HepG2 (cell line): ENCODE measurements around the gene CREG2. TPM values are rescaled to one million over a fixed set of nuclear protein-coding genes. Genes with fewer than 3 reads are reported as not detected.
A peak's percentile ranks its signal among the peaks of the same experiment; 100 is the strongest.

Experiments
- ATF6 ChIP-seq: sonication (generic); formaldehyde crosslinking; conservative IDR thresholded peaks from 2 replicates; pipeline ENCODE4 v1.4.0; 2020; ENCODE audit warnings: missing genetic modification reagents
- FOSL2 ChIP-seq: sonication (generic); formaldehyde crosslinking; IDR thresholded peaks from 2 replicates; pipeline ENCODE4 v1.4.0; 2020; ENCODE audit warnings: missing genetic modification reagents
- GABPB1 ChIP-seq: IDR thresholded peaks from 2 replicates; pipeline ENCODE4 v1.6.1; 2016; ENCODE audit warnings: mild to moderate bottlenecking, missing genetic modification reagents, moderate library complexity, missing compliant biosample characterization
- GATA4 ChIP-seq: sonication (generic); IDR thresholded peaks from 2 replicates; pipeline ENCODE4 v1.6.1; 2016; ENCODE audit warnings: antibody characterized with exemption, low read depth, borderline replicate concordance
- JUND ChIP-seq: sonication (generic); formaldehyde crosslinking; IDR thresholded peaks from 2 replicates; pipeline ENCODE4 v1.8.0; 2022; ENCODE audit warnings: mild to moderate bottlenecking, missing genetic modification reagents
- KDM6A ChIP-seq: IDR thresholded peaks from 2 replicates; pipeline ENCODE4 v1.6.1; 2016; ENCODE audit warnings: low read depth
- NFE2 ChIP-seq: sonication (generic); formaldehyde crosslinking; IDR thresholded peaks from 2 replicates; pipeline ENCODE4 v1.4.0; 2020; ENCODE audit warnings: missing genetic modification reagents
- NFIC ChIP-seq: IDR thresholded peaks from 2 replicates; pipeline ENCODE4 v1.6.1; 2012; ENCODE audit warnings: mild to moderate bottlenecking, low read length, inconsistent platforms
- NONO ChIP-seq, 2 experiments: fragments of 450-650 bp in 1 of 2; sonication (generic) in 1 of 2; formaldehyde crosslinking in 1 of 2; IDR thresholded peaks in 1 of 2; conservative IDR thresholded peaks in 1 of 2; 2 replicates each; pipeline versions ENCODE4 v1.6.1 to v1.8.0; 2017 to 2022; ENCODE audit warnings: mild to moderate bottlenecking in 1 of 2, missing genetic modification reagents in 1 of 2, moderate library complexity in 1 of 2
- NR1H2 ChIP-seq: sonication (generic); formaldehyde crosslinking; IDR thresholded peaks from 2 replicates; pipeline ENCODE4 v1.8.1; 2022; ENCODE audit warnings: low read depth, missing genetic modification reagents, borderline replicate concordance
- PBX3 ChIP-seq: sonication (generic); formaldehyde crosslinking; IDR thresholded peaks from 2 replicates; pipeline ENCODE4 v1.8.1; 2023; ENCODE audit warnings: missing genetic modification reagents, inconsistent platforms, borderline replicate concordance
- PITX1 ChIP-seq: sonication (generic); formaldehyde crosslinking; IDR thresholded peaks from 2 replicates; pipeline ENCODE4 v1.5.1; 2020; ENCODE audit warnings: mild to moderate bottlenecking, missing genetic modification reagents
- RBFOX2 ChIP-seq: fragments of 200-400 bp; formaldehyde crosslinking; IDR thresholded peaks from 2 replicates; pipeline ENCODE4 v1.6.1; 2017; ENCODE audit warnings: low read depth, mild to moderate bottlenecking, low read length
- STAT6 ChIP-seq: sonication (generic); formaldehyde crosslinking; IDR thresholded peaks from 2 replicates; pipeline ENCODE4 v1.4.0; 2020; ENCODE audit warnings: missing genetic modification reagents, mild to moderate bottlenecking, borderline replicate concordance
- TFAP4 ChIP-seq: sonication (generic); IDR thresholded peaks from 2 replicates; pipeline ENCODE4 v1.6.1; 2016; ENCODE audit warnings: low read depth, borderline replicate concordance
- ZBTB25 ChIP-seq: IDR thresholded peaks from 2 replicates; pipeline ENCODE4 v1.6.1; 2018; ENCODE audit warnings: missing genetic modification reagents
- ZFX ChIP-seq: sonication (generic); formaldehyde crosslinking; IDR thresholded peaks from 2 replicates; pipeline ENCODE4 v1.4.0; 2020; ENCODE audit warnings: mild to moderate bottlenecking, low read depth, missing genetic modification reagents, moderate library complexity
- ZNF572 ChIP-seq: sonication (generic); formaldehyde crosslinking; IDR thresholded peaks from 2 replicates; pipeline ENCODE4 v1.5.1; 2020; ENCODE audit warnings: mild to moderate bottlenecking, missing genetic modification reagents
- ZNF761 ChIP-seq: sonication (generic); formaldehyde crosslinking; conservative IDR thresholded peaks from 2 replicates; pipeline ENCODE4 v1.4.0; 2020; ENCODE audit warnings: mild to moderate bottlenecking, missing genetic modification reagents
- ZSCAN9 ChIP-seq: IDR thresholded peaks from 2 replicates; pipeline ENCODE4 v1.6.1; 2016; ENCODE audit warnings: borderline replicate concordance
- polyA plus RNA-seq, 8 experiments: library from polyadenylated mRNA; depleted of rRNA in 3 of 8; stranded (reverse) in 7 of 8; unstranded in 1 of 8; fragments of >200 nt; fragmentation: Illumina TruSeq in 4 of 8; extraction: Trizol in 4 of 8; gene quantifications; 2 replicates each; pipeline versions ENCODE4 v1.2.1 to v1.2.3, GENCODE V29; 2011 to 2016; ENCODE audit warnings: low read depth in 4 of 8, missing spikeins in 1 of 8, mixed read lengths in 1 of 8; ENCODE audit not compliant: insufficient read depth in 1 of 8
- total RNA-seq, 5 experiments: library from RNA; depleted of rRNA; stranded (reverse); fragments of >200 nt; fragmentation: Illumina TruSeq; extraction: Trizol; gene quantifications; 2 replicates each; pipeline ENCODE4 v1.2.3, GENCODE V29; 2016; ENCODE audit warnings: low read depth in 1 of 5
- TF ChIP-seq, protein P1 (sequence below): sonication (generic); formaldehyde crosslinking; IDR thresholded peaks from 2 replicates; pipeline ENCODE4 v1.5.0; 2020; ENCODE audit warnings: missing genetic modification reagents

Gene CREG2
- total and polyA plus RNA-seq, 2 of the 13 experiments (the other 11 are each of a cell fraction or from before 2014, with no cell fraction given): 0.18 to 0.26 TPM

GRCh38 chr2:101341901-101342624 is 45.2 kb downstream of the CREG2 start (continued):
- no peak for TF ChIP-seq ZFX
- 0 out of 2 replicates have a peak, but pooled peaks have one; percentile 43 for TF ChIP-seq PITX1 (CRISPR knock-in tag)
- no peak for TF ChIP-seq STAT6 (CRISPR knock-in tag)
- 0 out of 2 replicates have a peak, but pooled peaks have one; percentile 56 for TF ChIP-seq ZNF572 (CRISPR knock-in tag)
- no peak for TF ChIP-seq ATF6 (CRISPR knock-in tag)
- 0 out of 2 replicates have a peak, but pooled peaks have one; percentile 25 for TF ChIP-seq ZBTB25 (CRISPR knock-in tag)
- TF ChIP-seq TFAP4: no peak
- no peak for TF ChIP-seq NFIC
- no peak for TF ChIP-seq JUND (CRISPR knock-in tag)
- TF ChIP-seq RBFOX2: no peak
- TF ChIP-seq NFE2 (CRISPR knock-in tag): no peak
- no peak for TF ChIP-seq NR1H2 (CRISPR knock-in tag)
- no peak for TF ChIP-seq GABPB1 (CRISPR knock-in tag)
- no peak for TF ChIP-seq KDM6A (CRISPR knock-in tag)
- TF ChIP-seq ZNF761: no peak
- TF ChIP-seq GATA4: no peak
- TF ChIP-seq PBX3 (CRISPR knock-in tag): no peak
- TF ChIP-seq, protein P1, sequence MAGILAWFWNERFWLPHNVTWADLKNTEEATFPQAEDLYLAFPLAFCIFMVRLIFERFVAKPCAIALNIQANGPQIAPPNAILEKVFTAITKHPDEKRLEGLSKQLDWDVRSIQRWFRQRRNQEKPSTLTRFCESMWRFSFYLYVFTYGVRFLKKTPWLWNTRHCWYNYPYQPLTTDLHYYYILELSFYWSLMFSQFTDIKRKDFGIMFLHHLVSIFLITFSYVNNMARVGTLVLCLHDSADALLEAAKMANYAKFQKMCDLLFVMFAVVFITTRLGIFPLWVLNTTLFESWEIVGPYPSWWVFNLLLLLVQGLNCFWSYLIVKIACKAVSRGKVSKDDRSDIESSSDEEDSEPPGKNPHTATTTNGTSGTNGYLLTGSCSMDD: no peak
- TF ChIP-seq NONO (IDR thresholded peaks at IDR 0.05): no peak
- TF ChIP-seq NONO (CRISPR knock-in tag; conservative IDR thresholded peaks at IDR 0.05): no peak
- TF ChIP-seq FOSL2 (CRISPR knock-in tag): 0 out of 2 replicates have a peak, but pooled peaks have one; percentile 11
- TF ChIP-seq ZSCAN9 (CRISPR knock-in tag): no peak
